H9 (cell line): ENCODE results near the gene OR4K13. TPM values are rescaled to one million over a fixed set of nuclear protein-coding genes. Genes with fewer than 3 reads are reported as not detected.

ENCODE experiments used
- DNase-seq: peaks from one replicate; pipeline ENCODE4 v3.0.0-alpha.2; 2017
- H2AFZ ChIP-seq: one replicate; pipeline ENCODE4 v1.6.1; 2013; ENCODE audit warnings: mild to moderate bottlenecking, low read length, control low read depth, moderate library complexity
- H2AK5ac ChIP-seq: 2 replicates; pipeline ENCODE4 v1.6.1; 2013; ENCODE audit warnings: low read length, control low read depth, mixed read lengths; ENCODE audit not compliant: insufficient read length
- H2BK120ac ChIP-seq: one replicate; pipeline ENCODE4 v1.6.1; 2013; ENCODE audit warnings: low read depth, mild to moderate bottlenecking, low read length, control low read depth, inconsistent platforms; ENCODE audit not compliant: poor library complexity, severe bottlenecking
- H2BK12ac ChIP-seq: 2 replicates; pipeline ENCODE4 v1.6.1; 2013; ENCODE audit warnings: low read length, control low read depth, mixed read lengths, low read depth; ENCODE audit not compliant: insufficient read length
- H2BK15ac ChIP-seq: 2 replicates; pipeline ENCODE4 v1.6.1; 2013; ENCODE audit warnings: low read depth, low read length, control low read depth
- H2BK20ac ChIP-seq: one replicate; pipeline ENCODE4 v1.6.1; 2013; ENCODE audit warnings: low read depth, mild to moderate bottlenecking, low read length, control low read depth, inconsistent platforms; ENCODE audit not compliant: poor library complexity, severe bottlenecking
- H2BK5ac ChIP-seq: 2 replicates; pipeline ENCODE4 v1.6.1; 2013; ENCODE audit warnings: low read length, control low read depth, mixed read lengths; ENCODE audit not compliant: insufficient read length
- H3K14ac ChIP-seq: 2 replicates; pipeline ENCODE4 v1.6.1; 2013; ENCODE audit warnings: low read length, control low read depth; ENCODE audit not compliant: insufficient read depth
- H3K18ac ChIP-seq: 2 replicates; pipeline ENCODE4 v1.6.1; 2013; ENCODE audit warnings: low read depth, mild to moderate bottlenecking, mixed read lengths, low read length, control low read depth; ENCODE audit not compliant: insufficient read length
- H3K23ac ChIP-seq: 2 replicates; pipeline ENCODE4 v1.6.1; 2013; ENCODE audit warnings: low read length, control low read depth, mixed read lengths, low read depth; ENCODE audit not compliant: insufficient read length
- H3K23me2 ChIP-seq: 2 replicates; pipeline ENCODE4 v1.6.1; 2013; ENCODE audit warnings: low read depth, mild to moderate bottlenecking, mixed read lengths, low read length, control low read depth; ENCODE audit not compliant: insufficient read length, poor library complexity, severe bottlenecking
- H3K27ac ChIP-seq: 2 replicates; pipeline ENCODE4 v1.5.1; 2013; ENCODE audit warnings: low read length, control low read depth, mixed read lengths, low read depth; ENCODE audit not compliant: insufficient read length
- H3K27me3 ChIP-seq: 2 replicates; pipeline ENCODE4 v1.6.1; 2013; ENCODE audit warnings: low read length, control low read depth, inconsistent platforms; ENCODE audit not compliant: insufficient read depth
- H3K4ac ChIP-seq: 2 replicates; pipeline ENCODE4 v1.6.1; 2013; ENCODE audit warnings: low read depth, mild to moderate bottlenecking, control low read depth, inconsistent platforms, low read length, moderate library complexity
- H3K4me1 ChIP-seq: 2 replicates; pipeline ENCODE4 v1.6.1; 2013; ENCODE audit warnings: low read length, control low read depth, inconsistent platforms; ENCODE audit not compliant: insufficient read depth
- H3K4me2 ChIP-seq: 2 replicates; pipeline ENCODE4 v1.6.1; 2013; ENCODE audit warnings: low read length, control low read depth, mixed read lengths; ENCODE audit not compliant: insufficient read length, insufficient read depth
- H3K56ac ChIP-seq: 2 replicates; pipeline ENCODE4 v1.6.1; 2013; ENCODE audit warnings: low read depth, mild to moderate bottlenecking, mixed read lengths, low read length, control low read depth; ENCODE audit not compliant: insufficient read length
- H3K79me1 ChIP-seq: 2 replicates; pipeline ENCODE4 v1.6.1; 2013; ENCODE audit warnings: low read depth, mild to moderate bottlenecking, moderate library complexity, low read length, control low read depth, inconsistent platforms; ENCODE audit not compliant: insufficient read depth, poor library complexity, severe bottlenecking
- H3K79me2 ChIP-seq: 2 replicates; pipeline ENCODE4 v1.6.1; 2013; ENCODE audit warnings: low read length, control low read depth, inconsistent platforms; ENCODE audit not compliant: insufficient read depth
- H3K9ac ChIP-seq: 2 replicates; pipeline ENCODE4 v1.6.1; 2013; ENCODE audit warnings: low read length, control low read depth, mixed read lengths; ENCODE audit not compliant: insufficient read length; ENCODE audit errors: extremely low read depth
- H3K9me3 ChIP-seq: one replicate; pipeline ENCODE4 v1.6.1; 2013; ENCODE audit warnings: low read depth, low read length, inconsistent platforms; ENCODE audit not compliant: control insufficient read depth
- H3T11ph ChIP-seq: one replicate; pipeline ENCODE4 v1.6.1; 2013; ENCODE audit warnings: mild to moderate bottlenecking, low read length, control low read depth, inconsistent platforms
- H4K20me1 ChIP-seq: one replicate; pipeline ENCODE4 v1.6.1; 2013; ENCODE audit not compliant: control insufficient read depth, insufficient read length, insufficient read depth
- H4K5ac ChIP-seq: 2 replicates; pipeline ENCODE4 v1.6.1; 2013; ENCODE audit warnings: low read depth, mild to moderate bottlenecking, mixed read lengths, low read length, control low read depth; ENCODE audit not compliant: insufficient read length
- H4K8ac ChIP-seq: replicated peaks from 2 replicates; pipeline ENCODE4 v1.6.1; 2013; ENCODE audit warnings: low read length, control low read depth, mixed read lengths, low read depth; ENCODE audit not compliant: insufficient read length
- H4K91ac ChIP-seq: 2 replicates; pipeline ENCODE4 v1.6.1; 2013; ENCODE audit warnings: low read depth, mild to moderate bottlenecking, moderate library complexity, mixed read lengths, low read length, control low read depth; ENCODE audit not compliant: insufficient read length
- H3K27ac Mint-ChIP-seq, 3 experiments: 2 replicates in 2 of 3; 3 replicates in 1 of 3; pipeline ENCODE4 v1.8.0; 2020 to 2021; ENCODE audit warnings: mixed read lengths in 3 of 3, mild to moderate bottlenecking in 1 of 3, moderate library complexity in 1 of 3
- H3K27me3 Mint-ChIP-seq: 2 replicates; pipeline ENCODE4 v1.8.0; 2021; ENCODE audit warnings: low read depth, mild to moderate bottlenecking, moderate library complexity, mixed read lengths
- H3K36me3 Mint-ChIP-seq, 3 experiments: 2 replicates in 2 of 3; 3 replicates in 1 of 3; pipeline ENCODE4 v1.8.0; 2020 to 2021; ENCODE audit warnings: low read depth in 3 of 3, mixed read lengths in 3 of 3; ENCODE audit not compliant: insufficient read depth in 1 of 3
- H3K4me1 Mint-ChIP-seq, 2 experiments: 2 replicates each; pipeline ENCODE4 v1.8.0; 2020; ENCODE audit warnings: mixed read lengths in 2 of 2
- H3K4me3 Mint-ChIP-seq, 2 experiments: 2 replicates in 1 of 2; 3 replicates in 1 of 2; pipeline ENCODE4 v1.8.0; 2020 to 2021; ENCODE audit warnings: mild to moderate bottlenecking in 2 of 2, mixed read lengths in 2 of 2, moderate library complexity in 1 of 2
- H3K9me3 Mint-ChIP-seq, 2 experiments: 2 replicates in 1 of 2; 3 replicates in 1 of 2; pipeline ENCODE4 v1.8.0; 2020; ENCODE audit warnings: mild to moderate bottlenecking in 2 of 2, mixed read lengths in 2 of 2, moderate library complexity in 1 of 2
- WGBS: extraction: QIAGEN DNeasy Blood & Tissue Kit; methylation state at CpG from one replicate; pipeline ENCODE4 v1.1.7; 2013; ENCODE audit warnings: missing lambda C conversion rate, low lambda C conversion rate, mixed read lengths; ENCODE audit not compliant: insufficient read length; ENCODE audit errors: extremely low coverage; 5-methylcytosine and 5-hydroxymethylcytosine counted together
- total RNA-seq: library from RNA; stranded (reverse); gene quantifications from 2 replicates; pipeline ENCODE4 v1.2.1, GENCODE V29; 2021
- TF ChIP-seq, protein P1 (sequence below): fragments of 200-600 bp; sonication (generic); conservative IDR thresholded peaks from 3 replicates; pipeline ENCODE4 v1.8.0; 2021; ENCODE audit warnings: antibody characterized with exemption, mild to moderate bottlenecking

Gene OR4K13
- total RNA-seq, 1 experiment from 2014 or later = not detected

DNA sequence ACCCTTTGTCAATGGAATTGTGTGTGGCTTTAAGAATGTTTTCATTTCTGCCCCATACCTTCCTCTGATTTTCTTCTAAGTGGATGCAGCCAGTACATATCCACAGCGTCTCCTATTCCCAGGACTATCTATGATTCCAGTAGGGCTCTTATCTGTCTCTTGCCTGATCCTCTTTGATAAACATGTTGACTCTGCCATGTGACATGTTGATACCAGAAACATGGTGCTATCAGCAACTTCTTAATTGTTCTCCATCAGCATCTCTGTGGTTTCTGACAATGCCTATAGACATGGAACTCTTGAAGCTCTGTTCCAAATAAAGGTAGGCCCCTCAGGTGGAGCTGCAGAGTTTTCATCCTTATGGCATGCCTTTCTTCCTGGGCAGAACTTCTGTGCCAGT lies 12.4 kb upstream of the OR4K13 start:
- TF ChIP-seq, protein P1, sequence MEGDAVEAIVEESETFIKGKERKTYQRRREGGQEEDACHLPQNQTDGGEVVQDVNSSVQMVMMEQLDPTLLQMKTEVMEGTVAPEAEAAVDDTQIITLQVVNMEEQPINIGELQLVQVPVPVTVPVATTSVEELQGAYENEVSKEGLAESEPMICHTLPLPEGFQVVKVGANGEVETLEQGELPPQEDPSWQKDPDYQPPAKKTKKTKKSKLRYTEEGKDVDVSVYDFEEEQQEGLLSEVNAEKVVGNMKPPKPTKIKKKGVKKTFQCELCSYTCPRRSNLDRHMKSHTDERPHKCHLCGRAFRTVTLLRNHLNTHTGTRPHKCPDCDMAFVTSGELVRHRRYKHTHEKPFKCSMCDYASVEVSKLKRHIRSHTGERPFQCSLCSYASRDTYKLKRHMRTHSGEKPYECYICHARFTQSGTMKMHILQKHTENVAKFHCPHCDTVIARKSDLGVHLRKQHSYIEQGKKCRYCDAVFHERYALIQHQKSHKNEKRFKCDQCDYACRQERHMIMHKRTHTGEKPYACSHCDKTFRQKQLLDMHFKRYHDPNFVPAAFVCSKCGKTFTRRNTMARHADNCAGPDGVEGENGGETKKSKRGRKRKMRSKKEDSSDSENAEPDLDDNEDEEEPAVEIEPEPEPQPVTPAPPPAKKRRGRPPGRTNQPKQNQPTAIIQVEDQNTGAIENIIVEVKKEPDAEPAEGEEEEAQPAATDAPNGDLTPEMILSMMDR = no peak
- H4K91ac ChIP-seq = no peak overlapping the region
- no peak overlapping the region for H2BK5ac ChIP-seq
- peaks cover 79 to 82% of the 10 kb centered on the region in 2 experiments for H3K9me3 Mint-ChIP-seq
- H3K79me1 ChIP-seq = no peaks in the 10 kb centered on the region
- H2BK15ac ChIP-seq = no peak overlapping the region
- no peaks in the 10 kb centered on the region for H3K4me1 Mint-ChIP-seq
- H4K5ac ChIP-seq = no peak overlapping the region
- no peak overlapping the region for H3K18ac ChIP-seq
- no peak overlapping the region for H3K14ac ChIP-seq
- H3K4me2 ChIP-seq = no peak overlapping the region
- no peaks in the 10 kb centered on the region for H3K79me2 ChIP-seq
- H3K23me2 ChIP-seq = no peaks in the 10 kb centered on the region
- H3K4me1 ChIP-seq = no peaks in the 10 kb centered on the region
- WGBS = no CpG with 5 or more reads among the region's 1 CpG
- H2BK12ac ChIP-seq = no peak overlapping the region
- H2BK120ac ChIP-seq = no peak overlapping the region
- no peak overlapping the region for H3K23ac ChIP-seq
- peaks cover 0 to 24% (median 9%) of the 10 kb centered on the region in 3 experiments; a peak in 5 of 7 replicates for H3K36me3 Mint-ChIP-seq
- no peak overlapping the region for H3K9ac ChIP-seq
- H3K4me3 Mint-ChIP-seq = no peak overlapping the region
- H4K20me1 ChIP-seq = no peaks in the 10 kb centered on the region
- DNase-seq = no peak
- peaks cover 64% of the 10 kb centered on the region for H3K9me3 ChIP-seq
- no peak overlapping the region for H2BK20ac ChIP-seq
- no peak overlapping the region for H3K4ac ChIP-seq
- no peaks in the 10 kb centered on the region for H3K27me3 ChIP-seq
- H3T11ph ChIP-seq = no peak overlapping the region
- H2AK5ac ChIP-seq = no peak overlapping the region
- no peaks in the 10 kb centered on the region for H3K27me3 Mint-ChIP-seq
- no peak overlapping the region for H2AFZ ChIP-seq
- no peak overlapping the region for H3K56ac ChIP-seq
- H4K8ac ChIP-seq = no peak overlapping the region
- H3K27ac Mint-ChIP-seq = no peak overlapping the region
- no peak overlapping the region for H3K27ac ChIP-seq
